Eye (tissue), 1 donor: Measurements from ENCODE around the gene UCP1.
A peak's percentile ranks its signal among the peaks of the same experiment; 100 is the strongest.

Source experiments
- DNase-seq: peaks from one replicate; pipeline ENCODE4 v3.0.0-alpha.2; 2015

UCP1 gene, protein sequence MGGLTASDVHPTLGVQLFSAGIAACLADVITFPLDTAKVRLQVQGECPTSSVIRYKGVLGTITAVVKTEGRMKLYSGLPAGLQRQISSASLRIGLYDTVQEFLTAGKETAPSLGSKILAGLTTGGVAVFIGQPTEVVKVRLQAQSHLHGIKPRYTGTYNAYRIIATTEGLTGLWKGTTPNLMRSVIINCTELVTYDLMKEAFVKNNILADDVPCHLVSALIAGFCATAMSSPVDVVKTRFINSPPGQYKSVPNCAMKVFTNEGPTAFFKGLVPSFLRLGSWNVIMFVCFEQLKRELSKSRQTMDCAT

DNA sequence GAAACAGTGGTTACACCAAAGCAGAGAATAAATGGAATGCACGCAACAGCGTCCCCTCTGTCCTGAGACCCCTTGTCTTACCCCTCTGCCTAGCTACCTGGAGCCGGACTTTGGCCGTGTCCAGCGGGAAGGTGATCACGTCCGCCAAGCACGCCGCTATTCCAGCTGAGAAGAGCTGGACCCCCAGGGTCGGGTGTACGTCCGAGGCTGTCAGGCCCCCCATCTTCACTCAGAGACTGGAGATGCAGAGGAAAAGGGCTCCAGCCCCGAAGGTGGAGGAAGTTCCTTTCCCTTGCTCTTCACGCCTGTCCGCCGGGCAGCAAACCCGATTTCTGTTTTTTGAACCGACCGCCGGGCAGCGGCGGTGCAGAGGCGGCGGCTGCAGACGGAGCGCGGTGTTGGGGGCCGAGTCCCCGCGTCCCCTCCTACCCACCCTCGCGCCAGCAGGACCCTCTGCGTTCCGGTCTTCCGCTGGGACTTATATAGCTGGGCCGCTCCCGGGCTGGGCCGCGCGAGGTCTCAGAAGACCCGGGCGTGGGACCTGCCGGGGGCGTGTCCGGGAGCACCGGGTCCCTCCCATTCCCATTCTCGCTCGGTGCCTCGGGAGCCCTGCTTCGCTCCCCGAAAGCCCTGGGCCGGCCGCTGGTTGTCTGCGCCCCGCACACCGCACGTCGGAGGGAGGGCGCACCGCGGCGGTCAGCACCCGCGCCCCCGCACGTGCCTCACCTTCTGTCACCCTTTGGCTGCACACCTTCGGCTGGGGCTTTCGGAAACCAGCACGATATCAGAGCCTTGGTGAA lies at the start of gene UCP1:
Gene UCP1, minus strand, starts transcription at position 455 of the 800 bp plus-strand sequence. Its CDS starts 232 bp downstream, at position 223.
- peak; percentile 65 for DNase-seq

DNA sequence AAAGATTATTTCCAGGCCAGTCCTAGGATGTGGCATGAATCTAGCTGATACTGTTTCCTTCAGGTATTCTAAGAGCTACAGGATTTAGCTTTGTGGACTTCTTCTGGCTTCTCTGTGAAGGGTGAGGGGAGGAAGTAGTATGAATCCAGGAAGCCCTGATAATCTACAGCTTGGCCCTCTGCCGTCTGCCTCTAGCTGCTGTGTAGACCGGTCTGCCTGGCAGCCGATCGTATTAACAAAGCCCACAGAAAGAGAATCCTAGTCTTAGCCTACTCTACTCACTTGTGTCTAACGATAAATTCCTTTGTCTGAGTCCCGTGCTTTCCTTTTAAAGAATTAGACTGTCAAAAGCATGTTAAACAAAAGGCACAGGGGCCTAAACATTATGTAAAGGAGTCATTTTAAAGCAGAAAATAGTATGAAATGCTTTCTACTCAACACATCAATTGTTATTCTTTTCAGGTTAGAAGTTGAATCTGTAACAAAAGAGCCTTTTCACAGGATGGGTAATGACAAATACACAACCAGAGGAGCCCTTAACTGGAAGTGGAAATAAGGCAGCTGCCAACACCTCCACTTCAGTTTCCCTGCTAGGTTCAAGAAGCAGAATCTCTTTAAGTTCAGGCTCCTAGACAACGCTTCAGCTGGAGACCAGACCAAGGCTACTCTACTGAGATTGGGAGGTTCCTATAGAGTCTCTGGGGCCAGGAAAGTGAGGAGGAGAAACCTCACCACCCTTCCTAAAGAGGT lies 48.9 kb upstream of the UCP1 start:
- no peak for DNase-seq

DNA sequence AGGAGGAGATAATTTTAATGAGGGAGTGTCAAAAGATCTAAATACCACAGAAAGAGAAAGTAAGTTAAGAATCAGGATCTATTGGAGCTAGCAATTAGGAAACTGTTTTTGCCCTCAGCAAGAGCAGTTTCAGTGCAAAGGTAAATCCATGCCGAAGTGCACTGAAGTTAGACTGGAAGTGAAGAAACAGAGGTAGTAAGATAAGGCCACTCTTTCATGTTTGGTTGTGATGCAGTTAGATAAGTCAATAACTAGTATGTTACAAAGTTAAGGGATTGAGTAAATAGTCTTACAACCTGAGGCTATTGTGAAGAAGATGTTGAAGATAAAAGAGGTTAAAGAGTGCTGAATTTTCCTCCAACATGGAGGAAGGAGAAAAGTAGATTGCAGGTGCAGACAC lies 46.7 kb upstream of the UCP1 start:
- DNase-seq: no peak

DNA sequence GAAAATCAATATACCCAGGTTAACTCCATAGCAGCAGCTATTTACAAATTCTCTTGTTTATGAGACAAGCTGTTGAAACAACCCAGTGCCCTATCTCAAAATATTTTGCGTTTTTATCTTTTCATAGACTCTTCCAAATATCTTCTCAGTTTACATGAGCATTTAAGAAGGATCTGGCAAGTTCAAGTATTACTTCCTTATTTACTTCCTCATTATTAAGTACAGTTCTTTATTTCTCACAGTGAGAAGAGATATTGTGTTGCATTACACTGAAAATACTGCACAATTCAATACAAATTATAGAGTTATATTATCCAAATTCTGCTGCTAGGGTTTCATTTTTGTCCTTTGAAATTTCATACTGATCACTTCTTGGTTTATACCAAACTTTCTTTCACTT lies 43.6 kb upstream of the UCP1 start:
- DNase-seq: no peak

DNA sequence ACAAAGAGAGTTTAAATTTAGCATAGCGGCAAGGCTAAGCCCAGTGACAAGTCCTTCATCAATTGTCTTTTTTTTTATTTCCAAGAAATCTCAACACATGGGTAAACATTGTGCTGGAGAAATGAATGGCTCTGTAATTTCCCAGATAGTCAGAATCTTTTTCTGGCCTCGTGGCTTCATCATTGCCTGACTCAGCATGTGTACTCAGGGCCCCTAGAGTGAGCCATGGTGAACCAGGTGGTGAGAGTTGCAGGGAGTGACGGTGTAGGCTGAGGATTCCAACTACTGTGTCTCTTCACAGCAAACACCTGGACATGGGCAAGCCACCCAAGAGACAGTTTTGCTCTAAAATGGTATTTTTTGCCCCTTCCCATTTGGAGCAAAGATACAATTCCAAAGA lies 43.1 kb upstream of the UCP1 start:
- DNase-seq: no peak

DNA sequence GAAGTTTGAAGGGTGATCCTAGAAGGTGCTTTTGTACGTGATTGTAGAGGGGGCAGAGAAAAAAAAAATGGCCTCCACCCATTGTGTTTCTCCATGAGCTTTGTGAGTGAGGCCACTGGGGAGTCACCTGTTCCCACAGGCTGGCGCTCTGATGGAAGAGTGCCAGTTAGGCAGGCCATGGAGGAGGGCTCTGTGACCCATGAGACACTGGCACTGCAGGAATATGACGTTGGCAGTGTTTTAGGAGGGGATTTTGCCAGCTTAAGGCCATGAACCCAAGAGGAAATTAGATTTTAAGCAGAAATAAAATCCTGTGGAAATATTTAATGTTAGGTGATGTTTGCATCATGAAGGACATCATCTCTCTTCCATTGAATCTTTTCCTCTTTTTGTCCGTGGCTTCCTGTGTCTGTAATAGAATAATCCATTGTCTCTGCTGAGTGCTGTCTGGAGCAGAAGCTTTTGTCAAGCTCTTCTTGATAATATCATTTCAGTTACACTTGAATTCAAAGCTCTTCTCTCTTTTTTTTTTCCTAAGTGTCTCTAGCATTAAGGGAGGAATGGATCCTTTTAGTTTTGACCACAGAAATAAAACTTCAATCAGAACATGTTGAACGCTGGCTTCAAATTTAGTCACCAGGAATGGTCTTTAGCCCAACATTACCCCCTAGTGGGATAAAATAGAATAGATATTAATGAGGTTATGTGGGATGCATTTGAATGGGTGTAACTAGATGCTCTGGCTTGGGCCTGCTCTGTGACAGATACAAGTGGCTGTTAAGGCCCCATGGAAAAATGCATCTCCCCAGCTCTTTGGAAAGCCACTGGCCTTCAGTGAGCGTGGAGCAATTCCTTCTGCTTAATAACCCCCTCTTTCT lies 41.0 kb upstream of the UCP1 start:
- peak; percentile 91 for DNase-seq

DNA sequence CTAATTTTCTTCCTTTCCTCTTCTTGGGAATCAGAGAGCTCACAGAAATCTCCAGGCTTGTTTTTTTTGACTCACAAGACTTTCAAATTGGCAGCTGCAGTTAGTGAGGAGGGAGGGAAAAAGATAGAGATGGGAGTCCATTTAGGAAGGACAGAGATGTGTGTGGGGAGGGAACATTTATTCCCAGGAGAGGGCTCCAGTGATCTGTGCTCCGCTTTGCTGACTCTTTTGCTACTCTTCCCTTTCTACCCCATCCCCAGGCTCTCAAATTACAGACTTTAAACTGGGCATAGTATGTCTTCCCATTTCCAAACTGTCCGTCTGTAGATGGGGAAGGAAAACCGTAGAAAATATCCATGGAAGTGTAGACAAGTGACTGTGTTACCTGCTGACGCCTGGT lies 39.1 kb upstream of the UCP1 start:
- no peak for DNase-seq

DNA sequence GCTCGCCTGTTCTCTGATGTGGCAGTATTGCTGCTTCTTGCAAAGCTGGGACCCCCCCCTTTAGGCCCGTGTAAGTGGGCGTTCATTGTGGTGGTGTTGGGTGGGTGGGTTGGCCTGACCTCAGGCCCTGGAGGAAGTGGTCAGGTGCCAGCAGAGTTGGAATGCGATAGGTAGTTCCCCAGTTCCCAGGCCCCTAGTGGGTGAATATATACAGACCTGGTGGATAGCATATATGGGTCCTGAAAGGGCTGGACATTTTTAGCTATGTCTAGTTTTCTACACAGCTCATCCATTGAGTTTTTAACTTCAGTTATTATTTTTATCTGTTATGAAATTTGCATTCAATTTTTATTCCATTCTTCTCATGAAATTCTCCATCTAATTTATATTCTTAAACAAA lies 35.8 kb upstream of the UCP1 start:
- no peak for DNase-seq

DNA sequence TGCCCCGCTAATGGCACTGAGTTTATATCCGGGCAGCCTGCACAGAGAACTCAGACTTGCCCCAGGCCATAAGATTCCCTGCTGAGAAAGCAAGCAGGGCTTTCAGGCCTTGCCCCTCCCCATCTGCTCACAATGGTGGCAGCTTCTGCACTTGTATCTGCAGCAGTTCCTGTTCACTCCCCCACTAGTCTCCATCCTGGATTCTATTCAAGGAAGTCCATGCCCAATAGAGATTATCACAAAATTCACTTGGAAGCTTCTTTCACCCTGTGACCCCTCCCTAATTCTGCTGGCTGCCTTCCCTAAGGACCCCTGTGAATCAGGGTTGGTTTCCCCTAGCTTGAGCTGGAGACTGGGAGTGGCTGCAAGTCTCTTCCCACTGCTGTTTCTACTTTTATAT lies 34.5 kb upstream of the UCP1 start:
- DNase-seq: no peak

DNA sequence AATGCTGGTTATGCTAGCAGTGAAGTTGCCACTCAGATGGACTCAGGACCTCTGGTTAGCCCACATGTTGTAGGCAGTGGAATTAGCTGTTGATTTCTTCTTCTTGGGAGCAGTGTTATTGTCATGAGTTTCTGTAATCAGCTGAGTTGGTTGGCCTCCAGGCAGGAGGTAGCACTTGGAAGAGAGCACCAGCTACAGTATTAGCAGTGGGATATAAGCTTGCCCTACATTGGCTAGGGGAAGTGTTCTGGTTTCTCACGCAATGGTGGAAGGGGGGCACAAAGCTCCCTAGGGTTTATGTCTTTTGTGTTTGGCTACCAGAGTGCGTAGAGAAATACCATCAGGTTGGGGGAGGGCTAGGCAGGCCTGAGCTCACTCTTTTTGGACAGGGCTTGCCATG lies 34.0 kb upstream of the UCP1 start:
- peak; percentile 58 for DNase-seq

DNA sequence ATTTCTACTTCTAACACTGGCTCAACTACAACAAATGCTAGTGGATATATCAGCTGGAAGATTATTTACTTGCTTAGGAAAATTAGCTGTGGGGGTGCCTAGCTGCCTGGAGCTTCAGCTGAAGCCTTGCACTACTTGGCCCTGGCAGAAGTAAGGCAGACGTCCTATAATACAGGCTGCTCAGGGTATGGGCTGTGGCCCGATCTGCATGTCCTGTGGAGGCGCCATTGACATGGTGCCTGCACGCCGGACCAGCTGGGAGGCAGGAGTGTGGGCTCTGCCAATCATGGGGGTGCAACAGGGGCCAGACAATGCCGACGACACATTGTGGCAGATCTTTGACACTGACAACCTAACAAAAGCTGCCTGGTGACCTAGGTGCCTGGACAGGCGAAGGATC lies 31.6 kb upstream of the UCP1 start:
- DNase-seq: no peak

DNA sequence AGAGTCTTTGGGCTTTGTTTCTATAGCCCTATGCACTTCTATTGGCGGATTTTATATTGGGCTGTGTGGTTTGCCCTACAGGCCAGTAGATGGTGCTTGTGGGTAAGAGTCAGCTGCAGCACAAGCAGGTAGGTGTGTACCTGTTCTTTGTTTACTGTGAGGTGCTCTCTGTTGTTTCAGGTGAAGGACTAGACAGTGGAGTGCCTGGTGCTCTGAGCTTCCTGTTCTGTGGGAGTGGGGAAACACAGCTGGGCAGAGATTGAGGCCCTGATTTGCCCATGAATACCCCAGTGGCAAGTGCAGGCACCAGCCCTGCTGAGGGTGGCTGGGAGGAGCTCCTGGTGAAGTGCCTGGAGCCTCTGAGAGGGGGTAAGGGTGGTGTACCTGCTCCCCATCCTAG lies 26.3 kb upstream of the UCP1 start:
- DNase-seq: no peak

DNA sequence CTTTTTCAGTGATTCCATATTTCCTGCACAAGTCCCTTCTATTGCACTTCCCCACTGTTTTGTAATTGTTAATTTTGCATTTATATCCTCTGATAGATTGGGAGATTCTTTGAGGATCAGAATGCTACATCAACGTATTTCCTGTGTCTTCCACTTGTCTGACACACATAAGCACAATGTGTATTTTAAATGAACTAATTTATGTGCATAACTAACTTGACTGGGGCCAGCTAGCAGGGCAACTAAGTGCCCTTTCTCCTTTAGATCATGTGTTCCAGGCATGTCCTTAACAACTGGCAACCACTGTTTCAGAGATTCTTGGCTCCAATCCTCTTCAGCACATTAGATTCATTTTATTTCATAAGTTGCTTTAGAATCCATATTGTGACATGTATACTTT lies 15.7 kb upstream of the UCP1 start:
- DNase-seq: no peak

DNA sequence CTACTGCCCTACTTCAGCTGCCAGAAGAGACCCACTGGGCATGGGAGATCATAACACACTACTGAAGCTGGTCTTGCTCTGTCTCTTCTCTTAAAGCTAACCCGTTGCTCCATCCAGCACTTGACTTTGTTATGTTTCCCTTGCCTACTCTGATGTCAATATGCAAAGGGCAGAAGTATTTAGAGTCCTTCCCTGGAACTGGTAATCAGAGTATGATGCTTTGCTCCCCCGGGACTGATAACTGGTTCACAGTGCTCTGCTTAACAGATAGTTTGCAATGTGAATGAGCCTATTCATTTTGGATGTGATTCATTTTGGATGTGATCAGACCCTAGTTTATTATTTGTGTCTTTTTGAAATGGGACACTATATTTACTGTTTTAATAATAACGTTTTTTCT lies 12.3 kb upstream of the UCP1 start:
- DNase-seq: no peak

DNA sequence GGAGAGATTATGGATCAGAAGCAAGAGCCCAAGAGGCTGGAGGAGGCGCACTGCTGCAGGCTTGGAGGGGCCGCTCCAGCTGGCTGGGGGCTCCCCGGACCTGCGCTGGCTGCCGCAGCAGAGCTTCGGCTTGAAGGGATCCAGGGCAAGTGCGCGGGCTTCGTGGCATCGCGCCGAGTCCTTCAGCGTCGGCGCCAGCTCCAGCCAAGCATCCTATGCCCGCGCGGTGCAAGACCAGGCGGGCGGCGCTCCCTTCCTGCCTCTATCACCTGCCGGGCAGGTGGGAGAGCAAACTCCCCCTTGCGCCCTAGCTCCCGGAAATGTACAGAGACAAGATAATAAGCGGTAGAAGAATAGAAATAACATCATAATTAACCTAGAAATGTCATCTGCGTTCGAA lies 10.5 kb upstream of the UCP1 start:
- peak; percentile 10 for DNase-seq

DNA sequence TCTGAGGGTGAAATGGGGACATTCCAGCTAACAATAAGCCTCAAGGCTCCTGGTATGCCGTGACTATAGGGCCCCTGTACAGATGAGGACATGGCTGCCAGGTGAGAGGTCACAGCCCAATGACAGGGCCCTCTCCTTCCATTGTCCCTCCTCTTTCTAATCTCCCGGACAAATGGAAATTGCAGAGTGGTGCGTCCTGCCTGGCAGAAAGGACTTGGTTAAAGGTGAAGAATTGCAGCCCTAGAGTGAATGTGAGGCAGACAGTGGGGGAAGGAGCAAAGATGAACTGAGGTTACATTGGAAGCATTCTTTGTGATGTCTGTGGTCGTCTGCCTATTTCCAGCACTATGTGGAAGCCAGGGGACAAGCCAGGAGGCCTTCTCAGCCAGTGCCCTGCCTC lies 6.7 kb upstream of the UCP1 start:
- no peak for DNase-seq

DNA sequence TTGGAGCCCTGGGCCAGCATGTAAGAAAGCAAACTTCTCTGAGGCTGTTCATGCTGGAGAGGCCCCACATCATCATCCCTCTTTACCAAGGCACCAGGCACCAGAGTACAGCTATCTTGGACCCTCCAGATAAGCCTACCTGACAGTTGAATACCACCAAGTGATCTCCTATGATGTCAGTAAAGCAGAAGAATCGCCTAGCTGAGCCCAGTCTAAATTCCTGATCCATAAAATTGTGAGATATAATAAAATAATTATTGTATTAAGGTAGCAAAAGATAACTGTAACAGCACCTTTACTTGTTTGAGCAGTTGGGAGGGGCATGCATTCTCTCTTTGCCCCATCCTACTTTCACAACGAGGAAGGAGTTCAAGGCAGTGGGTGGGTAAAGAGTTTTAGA lies 2.9 kb upstream of the UCP1 start:
- DNase-seq: no peak

DNA sequence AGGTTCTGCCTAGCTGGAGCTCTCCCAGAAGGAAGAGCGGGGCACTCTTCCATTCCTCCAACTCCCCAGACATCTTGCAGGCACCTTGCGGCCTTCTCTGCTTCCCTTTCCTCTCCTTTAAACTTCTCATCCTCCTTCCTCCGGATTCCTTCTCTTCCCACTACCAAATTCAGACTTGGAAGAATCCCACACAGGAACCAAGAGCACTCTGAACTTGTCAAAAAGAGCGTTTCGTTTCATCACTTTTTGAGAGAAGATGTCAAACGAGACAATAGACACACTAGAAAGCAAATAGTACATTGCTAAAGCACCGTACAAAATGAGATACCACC lies 512 bp upstream of the UCP1 start:
- DNase-seq: peak; percentile 26

DNA sequence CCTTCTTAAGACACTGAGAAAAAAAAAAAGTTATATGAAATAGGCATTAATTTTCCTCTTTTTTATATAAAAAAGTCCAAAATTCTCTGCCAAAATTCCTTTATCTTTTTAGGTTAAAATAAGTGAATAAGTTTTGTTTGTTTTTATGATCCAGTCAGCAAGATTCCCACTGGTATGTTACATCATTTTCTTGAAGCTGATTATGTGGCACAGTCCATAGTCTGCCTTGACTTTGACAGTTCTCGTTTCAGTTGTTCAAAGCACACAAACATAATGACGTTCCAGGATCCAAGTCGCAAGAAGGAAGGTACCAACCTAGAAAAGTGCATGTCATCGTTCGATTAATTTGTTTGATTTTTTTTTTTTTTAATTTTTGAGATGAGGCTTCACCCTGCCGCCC lies 9.1 kb downstream of the UCP1 start:
- no peak for DNase-seq

DNA sequence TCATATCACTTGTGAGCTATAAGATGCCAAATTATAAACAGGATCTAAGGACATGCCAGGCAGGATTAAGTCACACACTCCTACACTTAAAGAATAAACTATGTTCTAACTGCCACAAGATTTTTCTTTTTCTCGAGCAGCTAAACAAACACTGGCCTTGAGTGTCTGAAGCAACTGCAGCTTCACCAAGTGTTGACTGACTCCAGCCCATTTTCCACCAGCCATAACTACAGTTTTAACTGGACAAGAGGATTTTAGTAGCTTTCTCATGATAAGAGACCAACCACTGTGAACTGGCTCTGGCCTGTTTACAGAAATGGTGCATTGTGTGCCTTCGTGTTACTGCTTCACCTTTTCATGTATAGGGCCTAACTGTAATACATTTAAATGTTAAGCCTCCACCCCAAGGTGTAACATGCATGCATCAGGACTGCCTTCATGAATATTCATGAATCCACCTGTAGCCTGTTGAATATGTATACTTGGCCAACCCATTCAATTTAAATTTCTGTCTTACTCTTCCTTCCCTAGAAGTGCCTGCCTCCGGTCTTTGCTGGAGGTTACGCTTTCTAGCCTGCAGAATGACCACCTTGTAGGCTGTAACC lies 10.8 kb downstream of the UCP1 start:
- no peak for DNase-seq

DNA sequence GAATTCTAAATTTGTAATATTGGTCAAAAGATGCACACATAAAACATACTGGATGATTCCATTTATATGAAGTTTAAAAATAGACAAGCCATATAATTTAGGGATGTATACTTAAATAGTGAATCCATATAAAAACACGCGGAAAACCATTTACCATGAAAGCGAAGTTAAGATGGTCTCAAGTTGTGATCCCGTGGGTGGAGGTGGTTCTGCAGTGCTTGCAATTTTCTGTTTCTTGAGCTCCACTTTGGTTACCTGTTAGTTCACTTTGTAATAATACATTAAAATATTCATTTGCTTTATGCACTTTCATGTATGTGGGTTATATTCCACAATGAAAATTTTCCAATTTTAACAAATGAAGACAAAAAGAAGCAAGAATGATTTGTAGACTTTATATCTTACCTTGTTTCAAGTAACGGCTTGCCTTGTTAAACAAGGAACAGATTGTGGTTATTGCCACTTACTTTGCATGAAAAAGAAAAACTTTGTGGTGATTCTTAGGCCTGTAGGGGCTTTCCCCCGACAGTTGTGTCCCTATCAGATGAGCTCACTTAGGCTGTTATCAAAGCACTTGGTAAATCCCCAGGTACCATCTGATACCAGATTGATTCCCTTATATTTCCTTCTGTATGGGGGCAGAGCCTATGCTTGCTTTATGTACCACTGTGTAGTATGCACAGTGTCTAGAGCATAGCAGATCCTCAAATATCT lies 12.2 kb downstream of the UCP1 start:
- no peak for DNase-seq

DNA sequence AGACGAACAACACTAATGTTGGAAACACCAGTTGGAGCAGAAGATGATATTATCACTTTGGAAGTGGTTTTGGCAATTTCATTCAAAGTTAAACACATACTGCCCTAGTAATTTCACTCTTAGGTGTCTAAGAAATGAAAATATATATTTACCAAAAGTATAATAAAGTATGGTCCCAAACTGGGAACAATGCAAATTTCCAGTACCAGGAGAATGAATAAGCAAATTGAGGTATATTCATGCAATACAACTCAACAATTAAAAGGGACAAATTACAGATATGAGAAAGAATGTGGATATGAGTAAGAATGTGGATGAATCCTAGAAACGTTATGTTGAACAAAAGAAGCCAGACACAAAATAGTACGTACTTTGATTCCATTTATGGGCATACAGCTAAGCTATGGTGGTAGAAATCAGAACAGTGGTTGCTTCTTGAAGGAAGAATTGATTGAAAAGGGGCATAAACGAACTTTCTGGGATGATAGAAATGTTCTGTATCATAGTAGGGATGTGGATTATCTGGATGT lies 34.7 kb downstream of the UCP1 start:
- DNase-seq: no peak
